Liver (tissue), 3 donors: ENCODE measurements around the gene ANKRD44.

Source experiments
- CTCF ChIP-seq: fragments of 150-350 bp; IDR thresholded peaks from 2 replicates; pipeline ENCODE4 v1.5.1; 2017; ENCODE audit warnings: improper control_type of control experiment, low read depth, low read length; ENCODE audit not compliant: missing input control
- EGR1 ChIP-seq, 2 donors: IDR thresholded peaks; 2 replicates each; pipeline ENCODE4 v1.6.1; 2016 to 2018; ENCODE audit warnings: antibody characterized with exemption in 2 of 2, low read depth in 2 of 2
- FOXA1 ChIP-seq: IDR thresholded peaks from 2 replicates; pipeline ENCODE4 v1.6.1; 2016; ENCODE audit warnings: antibody characterized with exemption
- GABPA ChIP-seq, 2 donors: IDR thresholded peaks in 1 of 2; conservative IDR thresholded peaks in 1 of 2; 2 replicates each; pipeline ENCODE4 v1.6.1; 2016; ENCODE audit warnings: antibody characterized with exemption in 2 of 2, mild to moderate bottlenecking in 1 of 2, moderate library complexity in 1 of 2
- JUND ChIP-seq, 2 donors: IDR thresholded peaks; 2 replicates each; pipeline ENCODE4 v1.6.1; 2016; ENCODE audit warnings: antibody characterized with exemption in 2 of 2
- RAD21 ChIP-seq, 2 donors: IDR thresholded peaks; 2 replicates each; pipeline ENCODE4 v1.6.1; 2016; ENCODE audit warnings: antibody characterized with exemption in 2 of 2, mild to moderate bottlenecking in 2 of 2
- RXRA ChIP-seq, 2 donors: IDR thresholded peaks; 2 replicates each; pipeline ENCODE4 v1.6.1; 2017 to 2018; ENCODE audit warnings: antibody characterized with exemption in 2 of 2, mild to moderate bottlenecking in 1 of 2
- SP1 ChIP-seq: IDR thresholded peaks from 2 replicates; pipeline ENCODE4 v1.6.1; 2018; ENCODE audit warnings: antibody characterized with exemption, mild to moderate bottlenecking
- TAF1 ChIP-seq: conservative IDR thresholded peaks from 2 replicates; pipeline ENCODE4 v1.6.1; 2016; ENCODE audit warnings: antibody characterized with exemption, mild to moderate bottlenecking
- YY1 ChIP-seq: IDR thresholded peaks from 2 replicates; pipeline ENCODE4 v1.6.1; 2016; ENCODE audit warnings: antibody characterized with exemption, mild to moderate bottlenecking
- TF ChIP-seq, protein P1 (sequence below): IDR thresholded peaks from 2 replicates; pipeline ENCODE4 v1.6.1; 2016; ENCODE audit warnings: antibody characterized with exemption
- TF ChIP-seq, protein P2 (sequence below): IDR thresholded peaks from 2 replicates; pipeline ENCODE4 v1.6.1; 2016; ENCODE audit warnings: antibody characterized with exemption, mild to moderate bottlenecking
- TF ChIP-seq, protein P3 (sequence below): IDR thresholded peaks from 2 replicates; pipeline ENCODE4 v1.6.1; 2016; ENCODE audit warnings: antibody characterized with exemption
- TF ChIP-seq, protein P4 (sequence below): IDR thresholded peaks from 2 replicates; pipeline ENCODE4 v1.6.1; 2016; ENCODE audit warnings: antibody characterized with exemption
- donor health status: healthy.
- donor health status: healthy.

DNA sequence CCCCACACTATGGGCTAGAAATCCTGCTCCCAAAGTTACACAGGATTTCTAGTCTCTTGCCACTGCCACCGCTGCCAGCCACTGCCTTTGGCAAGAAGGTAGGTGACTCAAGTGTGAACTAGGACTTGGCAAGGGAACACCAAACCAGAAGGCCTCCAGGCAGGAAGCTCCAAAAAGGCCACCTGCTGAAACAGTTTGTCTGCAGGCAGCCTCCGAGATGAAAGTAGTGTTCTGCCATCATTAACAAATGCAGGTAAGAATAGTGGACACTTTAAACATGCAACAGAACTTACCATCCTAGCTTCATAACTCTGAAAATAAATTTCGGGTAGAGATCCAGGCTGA is 3.9 kb downstream of the ANKRD44 start:
- no peak for TF ChIP-seq CTCF
- TF ChIP-seq, protein P1, sequence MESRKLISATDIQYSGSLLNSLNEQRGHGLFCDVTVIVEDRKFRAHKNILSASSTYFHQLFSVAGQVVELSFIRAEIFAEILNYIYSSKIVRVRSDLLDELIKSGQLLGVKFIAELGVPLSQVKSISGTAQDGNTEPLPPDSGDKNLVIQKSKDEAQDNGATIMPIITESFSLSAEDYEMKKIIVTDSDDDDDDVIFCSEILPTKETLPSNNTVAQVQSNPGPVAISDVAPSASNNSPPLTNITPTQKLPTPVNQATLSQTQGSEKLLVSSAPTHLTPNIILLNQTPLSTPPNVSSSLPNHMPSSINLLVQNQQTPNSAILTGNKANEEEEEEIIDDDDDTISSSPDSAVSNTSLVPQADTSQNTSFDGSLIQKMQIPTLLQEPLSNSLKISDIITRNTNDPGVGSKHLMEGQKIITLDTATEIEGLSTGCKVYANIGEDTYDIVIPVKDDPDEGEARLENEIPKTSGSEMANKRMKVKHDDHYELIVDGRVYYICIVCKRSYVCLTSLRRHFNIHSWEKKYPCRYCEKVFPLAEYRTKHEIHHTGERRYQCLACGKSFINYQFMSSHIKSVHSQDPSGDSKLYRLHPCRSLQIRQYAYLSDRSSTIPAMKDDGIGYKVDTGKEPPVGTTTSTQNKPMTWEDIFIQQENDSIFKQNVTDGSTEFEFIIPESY, result no peak
- no peak for TF ChIP-seq TAF1
- TF ChIP-seq, protein P2, sequence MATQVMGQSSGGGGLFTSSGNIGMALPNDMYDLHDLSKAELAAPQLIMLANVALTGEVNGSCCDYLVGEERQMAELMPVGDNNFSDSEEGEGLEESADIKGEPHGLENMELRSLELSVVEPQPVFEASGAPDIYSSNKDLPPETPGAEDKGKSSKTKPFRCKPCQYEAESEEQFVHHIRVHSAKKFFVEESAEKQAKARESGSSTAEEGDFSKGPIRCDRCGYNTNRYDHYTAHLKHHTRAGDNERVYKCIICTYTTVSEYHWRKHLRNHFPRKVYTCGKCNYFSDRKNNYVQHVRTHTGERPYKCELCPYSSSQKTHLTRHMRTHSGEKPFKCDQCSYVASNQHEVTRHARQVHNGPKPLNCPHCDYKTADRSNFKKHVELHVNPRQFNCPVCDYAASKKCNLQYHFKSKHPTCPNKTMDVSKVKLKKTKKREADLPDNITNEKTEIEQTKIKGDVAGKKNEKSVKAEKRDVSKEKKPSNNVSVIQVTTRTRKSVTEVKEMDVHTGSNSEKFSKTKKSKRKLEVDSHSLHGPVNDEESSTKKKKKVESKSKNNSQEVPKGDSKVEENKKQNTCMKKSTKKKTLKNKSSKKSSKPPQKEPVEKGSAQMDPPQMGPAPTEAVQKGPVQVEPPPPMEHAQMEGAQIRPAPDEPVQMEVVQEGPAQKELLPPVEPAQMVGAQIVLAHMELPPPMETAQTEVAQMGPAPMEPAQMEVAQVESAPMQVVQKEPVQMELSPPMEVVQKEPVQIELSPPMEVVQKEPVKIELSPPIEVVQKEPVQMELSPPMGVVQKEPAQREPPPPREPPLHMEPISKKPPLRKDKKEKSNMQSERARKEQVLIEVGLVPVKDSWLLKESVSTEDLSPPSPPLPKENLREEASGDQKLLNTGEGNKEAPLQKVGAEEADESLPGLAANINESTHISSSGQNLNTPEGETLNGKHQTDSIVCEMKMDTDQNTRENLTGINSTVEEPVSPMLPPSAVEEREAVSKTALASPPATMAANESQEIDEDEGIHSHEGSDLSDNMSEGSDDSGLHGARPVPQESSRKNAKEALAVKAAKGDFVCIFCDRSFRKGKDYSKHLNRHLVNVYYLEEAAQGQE, result no peak
- no peak for TF ChIP-seq YY1
- TF ChIP-seq SP1, result no peak
- no peak for TF ChIP-seq RXRA (IDR thresholded peaks at IDR 0.05)
- TF ChIP-seq EGR1 (IDR thresholded peaks at IDR 0.05; ENCODE audit: low read depth in 2 of 2), result no peak
- TF ChIP-seq JUND (IDR thresholded peaks at IDR 0.05), result no peak
- no peak for TF ChIP-seq GABPA (IDR thresholded peaks at IDR 0.05 in 1 of 2, conservative IDR thresholded peaks at IDR 0.05 in 1 of 2)
- TF ChIP-seq, protein P3, sequence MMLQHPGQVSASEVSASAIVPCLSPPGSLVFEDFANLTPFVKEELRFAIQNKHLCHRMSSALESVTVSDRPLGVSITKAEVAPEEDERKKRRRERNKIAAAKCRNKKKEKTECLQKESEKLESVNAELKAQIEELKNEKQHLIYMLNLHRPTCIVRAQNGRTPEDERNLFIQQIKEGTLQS, result no peak
- TF ChIP-seq, protein P4, sequence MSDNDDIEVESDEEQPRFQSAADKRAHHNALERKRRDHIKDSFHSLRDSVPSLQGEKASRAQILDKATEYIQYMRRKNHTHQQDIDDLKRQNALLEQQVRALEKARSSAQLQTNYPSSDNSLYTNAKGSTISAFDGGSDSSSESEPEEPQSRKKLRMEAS, result no peak
- no peak for TF ChIP-seq RAD21 (IDR thresholded peaks at IDR 0.05)
- no peak for TF ChIP-seq FOXA1
